ENCODE results near the gene MAPKBP1. TPM values are rescaled to one million over a fixed set of nuclear protein-coding genes. Genes with fewer than 3 reads are reported as not detected.
A peak's percentile ranks its signal among the peaks of the same experiment; 100 is the strongest.
"Not testable (repeated sequence)": the region's sequence is repeated elsewhere in the genome, so short reads cannot be mapped to it uniquely, and the experiment has no call there.

MAPKBP1 gene, protein sequence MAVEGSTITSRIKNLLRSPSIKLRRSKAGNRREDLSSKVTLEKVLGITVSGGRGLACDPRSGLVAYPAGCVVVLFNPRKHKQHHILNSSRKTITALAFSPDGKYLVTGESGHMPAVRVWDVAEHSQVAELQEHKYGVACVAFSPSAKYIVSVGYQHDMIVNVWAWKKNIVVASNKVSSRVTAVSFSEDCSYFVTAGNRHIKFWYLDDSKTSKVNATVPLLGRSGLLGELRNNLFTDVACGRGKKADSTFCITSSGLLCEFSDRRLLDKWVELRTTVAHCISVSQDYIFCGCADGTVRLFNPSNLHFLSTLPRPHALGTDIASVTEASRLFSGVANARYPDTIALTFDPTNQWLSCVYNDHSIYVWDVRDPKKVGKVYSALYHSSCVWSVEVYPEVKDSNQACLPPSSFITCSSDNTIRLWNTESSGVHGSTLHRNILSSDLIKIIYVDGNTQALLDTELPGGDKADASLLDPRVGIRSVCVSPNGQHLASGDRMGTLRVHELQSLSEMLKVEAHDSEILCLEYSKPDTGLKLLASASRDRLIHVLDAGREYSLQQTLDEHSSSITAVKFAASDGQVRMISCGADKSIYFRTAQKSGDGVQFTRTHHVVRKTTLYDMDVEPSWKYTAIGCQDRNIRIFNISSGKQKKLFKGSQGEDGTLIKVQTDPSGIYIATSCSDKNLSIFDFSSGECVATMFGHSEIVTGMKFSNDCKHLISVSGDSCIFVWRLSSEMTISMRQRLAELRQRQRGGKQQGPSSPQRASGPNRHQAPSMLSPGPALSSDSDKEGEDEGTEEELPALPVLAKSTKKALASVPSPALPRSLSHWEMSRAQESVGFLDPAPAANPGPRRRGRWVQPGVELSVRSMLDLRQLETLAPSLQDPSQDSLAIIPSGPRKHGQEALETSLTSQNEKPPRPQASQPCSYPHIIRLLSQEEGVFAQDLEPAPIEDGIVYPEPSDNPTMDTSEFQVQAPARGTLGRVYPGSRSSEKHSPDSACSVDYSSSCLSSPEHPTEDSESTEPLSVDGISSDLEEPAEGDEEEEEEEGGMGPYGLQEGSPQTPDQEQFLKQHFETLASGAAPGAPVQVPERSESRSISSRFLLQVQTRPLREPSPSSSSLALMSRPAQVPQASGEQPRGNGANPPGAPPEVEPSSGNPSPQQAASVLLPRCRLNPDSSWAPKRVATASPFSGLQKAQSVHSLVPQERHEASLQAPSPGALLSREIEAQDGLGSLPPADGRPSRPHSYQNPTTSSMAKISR (N-terminal part only)
- total RNA-seq (10 to 100 TPM; 22.8 to 25.4 TPM), polyA plus RNA-seq (ENCODE audit: insufficient read length in 6 of 6) (10 to 100 TPM; 18.5 to 24.9 (median 22.9) TPM)
- long read RNA-seq, donor 1, partial matches to known transcripts: 0 of 2 reads
- long read RNA-seq, donor 1, other reads (novel, unspliced or antisense): 0 of 2 reads
- long read RNA-seq, donor 2: 0 reads
- long read RNA-seq, donor 3: 0 reads
- long read RNA-seq, donor 4, partial matches to known transcripts: 0 of 3 reads
- long read RNA-seq, donor 4, other reads (novel, unspliced or antisense): 3 of 3 reads
- long read RNA-seq, donor 5, partial matches to known transcripts: 0 of 3 reads
- long read RNA-seq, donor 5, other reads (novel, unspliced or antisense): 0 of 3 reads
- long read RNA-seq, donor 6: 0 reads
- long read RNA-seq, donor 7: 0 reads
- long read RNA-seq, donor 8: 0 reads
- long read RNA-seq, donor 9: 0 reads
- long read RNA-seq, donor 10: 0 reads
- long read RNA-seq, donor 11: 0 reads
- long read RNA-seq, donor 12, partial matches to known transcripts: 0 of 1 reads
- long read RNA-seq, donor 12, other reads (novel, unspliced or antisense): 0 of 1 reads

DNA sequence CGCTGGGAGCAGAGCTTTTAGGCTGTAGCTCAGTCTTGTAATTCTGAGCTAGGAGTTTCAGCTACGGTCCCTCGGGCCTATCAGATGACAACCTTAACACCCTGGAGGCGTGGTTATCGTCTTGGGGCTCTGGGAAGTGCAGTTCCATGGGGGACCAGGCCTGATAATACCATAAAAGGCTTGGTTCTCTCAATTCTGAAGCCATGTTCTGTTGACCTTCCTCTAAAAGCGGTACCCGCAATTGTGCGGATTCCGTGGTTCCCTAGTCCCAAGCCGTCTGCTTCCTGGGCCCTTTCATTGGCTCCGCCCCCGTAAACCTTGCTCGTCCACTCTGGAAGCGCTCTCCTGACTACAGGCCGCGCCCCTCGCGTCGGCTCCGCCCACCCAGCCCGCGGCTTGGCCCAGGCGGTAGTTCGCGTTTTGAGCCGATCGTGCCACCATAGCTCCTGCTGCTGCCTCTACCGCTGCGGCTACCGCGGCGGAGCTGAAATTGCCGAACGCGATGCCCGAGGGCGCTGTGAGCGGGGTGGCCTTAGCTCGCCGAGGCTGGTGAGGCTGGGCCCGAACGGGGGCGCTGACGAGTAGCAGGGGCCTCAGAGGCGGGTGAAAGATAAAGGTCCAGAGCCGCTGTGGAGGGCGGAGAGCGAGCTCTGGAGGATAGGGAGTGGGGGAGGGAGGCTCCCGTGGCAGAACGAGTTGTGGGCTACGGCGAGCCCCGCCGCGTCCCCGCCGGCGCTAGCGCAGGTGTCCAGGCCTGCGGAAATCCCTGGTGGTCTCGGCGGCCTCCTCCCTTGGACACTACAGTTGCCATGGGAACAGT lies at the start of gene MAPKBP1:
Gene MAPKBP1, plus strand, starts transcription at position 423 of the 820 bp plus-strand sequence. CDS start 792 bp downstream, outside the sequence.
- H3K9me3 ChIP-seq: no peaks in the 10 kb centered on the region
- intact Hi-C loops (cut with DNase I): loop anchor here in 1 of 2 donors (5.0 kb wide), 1 partner anchor 38 kb away; no protein-coding TSS in a partner anchor
- TF ChIP-seq, protein P1, sequence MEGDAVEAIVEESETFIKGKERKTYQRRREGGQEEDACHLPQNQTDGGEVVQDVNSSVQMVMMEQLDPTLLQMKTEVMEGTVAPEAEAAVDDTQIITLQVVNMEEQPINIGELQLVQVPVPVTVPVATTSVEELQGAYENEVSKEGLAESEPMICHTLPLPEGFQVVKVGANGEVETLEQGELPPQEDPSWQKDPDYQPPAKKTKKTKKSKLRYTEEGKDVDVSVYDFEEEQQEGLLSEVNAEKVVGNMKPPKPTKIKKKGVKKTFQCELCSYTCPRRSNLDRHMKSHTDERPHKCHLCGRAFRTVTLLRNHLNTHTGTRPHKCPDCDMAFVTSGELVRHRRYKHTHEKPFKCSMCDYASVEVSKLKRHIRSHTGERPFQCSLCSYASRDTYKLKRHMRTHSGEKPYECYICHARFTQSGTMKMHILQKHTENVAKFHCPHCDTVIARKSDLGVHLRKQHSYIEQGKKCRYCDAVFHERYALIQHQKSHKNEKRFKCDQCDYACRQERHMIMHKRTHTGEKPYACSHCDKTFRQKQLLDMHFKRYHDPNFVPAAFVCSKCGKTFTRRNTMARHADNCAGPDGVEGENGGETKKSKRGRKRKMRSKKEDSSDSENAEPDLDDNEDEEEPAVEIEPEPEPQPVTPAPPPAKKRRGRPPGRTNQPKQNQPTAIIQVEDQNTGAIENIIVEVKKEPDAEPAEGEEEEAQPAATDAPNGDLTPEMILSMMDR (IDR thresholded peaks at IDR 0.05): peak; percentile 36 to 38

DNA sequence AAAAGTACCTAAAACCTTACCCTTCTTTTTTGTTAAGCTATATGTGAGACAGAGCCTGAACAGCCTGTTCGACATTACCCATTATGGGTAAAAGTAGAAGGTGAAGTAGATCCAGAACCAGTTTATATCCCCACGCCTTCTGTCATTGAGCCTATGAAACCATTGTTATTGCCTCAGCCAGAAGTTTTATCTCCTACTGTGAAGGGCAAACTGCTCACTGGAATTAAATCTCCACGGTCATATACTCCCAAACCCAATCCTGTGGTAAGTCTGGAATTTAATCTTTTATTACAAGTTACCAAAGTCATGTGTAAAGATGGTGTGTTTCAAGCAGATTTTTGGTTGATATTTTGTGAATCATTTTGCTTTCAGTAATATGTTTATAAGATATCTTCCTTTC lies 47.1 kb upstream of the MAPKBP1 start:
- intact Hi-C loops (cut with DNase I): no loop called here
- peaks cover 0 to 25% of the 10 kb centered on the region in 2 donors for H3K36me3 ChIP-seq
- TF ChIP-seq, protein P1 (IDR thresholded peaks at IDR 0.05): no peak
- H3K4me1 ChIP-seq: peaks cover 0 to 8% of the 10 kb centered on the region in 2 donors
- H3K27ac ChIP-seq: no peak overlapping the region
- no peaks in the 10 kb centered on the region for H3K27me3 ChIP-seq
- DNase-seq (no peak), ATAC-seq (no peak)
- H3K9me3 ChIP-seq: no peaks in the 10 kb centered on the region
- H3K4me3 ChIP-seq: no peak overlapping the region

More for the DNA sequence above, at the start of gene MAPKBP1:
- Histone ChIP-seq H3K27ac (peak within 1 kb of the TSS; percentile 85 to 88), H3K4me3 (peak within 1 kb of the TSS; percentile 64 to 90), H3K36me3 (no peaks in the 10 kb centered on the region), H3K4me1 (peaks cover 29 to 46% of the 10 kb centered on the region in 2 donors), H3K27me3 (no peaks in the 10 kb centered on the region)
- peak; percentile 96 for ATAC-seq
- DNase-seq: peak; percentile 98 to 99 (median 98)

DNA sequence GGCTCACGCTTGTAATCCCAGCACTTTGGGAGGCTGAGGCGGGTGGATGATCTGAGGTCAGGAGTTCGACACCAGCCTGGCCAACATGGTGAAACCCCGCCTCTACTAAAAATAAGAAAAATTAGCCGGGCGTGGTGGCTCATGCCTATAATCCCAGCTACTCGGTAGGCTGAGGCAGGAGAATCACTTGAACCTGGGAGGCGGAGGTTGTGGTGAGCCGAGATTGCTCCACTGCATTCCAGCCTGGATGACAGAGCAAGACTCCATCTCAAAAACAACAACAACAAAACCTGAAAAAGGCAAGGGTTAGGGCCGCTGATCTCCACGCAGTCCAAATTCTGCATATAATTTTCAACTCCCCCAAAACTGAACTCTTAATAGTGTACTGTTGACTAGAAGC lies 46.2 kb upstream of the MAPKBP1 start:
- H3K9me3 ChIP-seq; ATAC-seq; H3K4me3 ChIP-seq; intact Hi-C loops (cut with DNase I); H3K4me1 ChIP-seq; H3K27ac ChIP-seq; H3K27me3 ChIP-seq; DNase-seq: not testable (repeated sequence)
- peaks cover 0 to 28% of the 10 kb centered on the region in 2 donors for H3K36me3 ChIP-seq

DNA sequence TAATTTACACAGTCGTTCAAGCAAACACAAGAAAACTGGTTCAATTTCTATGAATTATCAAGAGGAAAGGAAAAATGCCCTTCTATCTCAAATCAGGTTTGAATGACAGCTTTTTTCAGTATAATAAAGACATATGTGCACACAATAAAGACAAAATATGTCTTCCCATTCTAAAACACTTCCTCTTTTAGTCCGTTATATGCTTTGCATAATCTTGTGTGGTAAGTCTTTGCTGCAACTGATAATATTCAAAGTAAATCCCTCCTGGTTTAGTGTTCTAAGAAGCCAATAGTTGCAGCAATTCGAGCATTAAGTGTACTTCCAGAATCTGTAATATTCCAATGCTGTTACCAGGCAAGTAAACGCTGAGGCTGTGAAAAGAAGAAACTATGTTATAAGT lies 43.7 kb upstream of the MAPKBP1 start:
- peaks cover 0 to 8% of the 10 kb centered on the region in 2 donors for H3K4me1 ChIP-seq
- intact Hi-C loops (cut with DNase I): no loop called here
- H3K4me3 ChIP-seq: no peak overlapping the region
- no peak overlapping the region for H3K27ac ChIP-seq
- H3K9me3 ChIP-seq: no peaks in the 10 kb centered on the region
- TF ChIP-seq, protein P1 (IDR thresholded peaks at IDR 0.05): no peak
- peaks cover 0 to 42% of the 10 kb centered on the region in 2 donors for H3K36me3 ChIP-seq
- ATAC-seq (no peak), DNase-seq (no peak)
- no peaks in the 10 kb centered on the region for H3K27me3 ChIP-seq
